ENCODE data around the gene JAKMIP3. TPM values are rescaled to one million over a fixed set of nuclear protein-coding genes. Genes with fewer than 3 reads are reported as not detected.

JAKMIP3 gene
- total RNA-seq, 4 donors from 2014 or later = 0.42 to 1.9 (median 0.87) TPM

DNA sequence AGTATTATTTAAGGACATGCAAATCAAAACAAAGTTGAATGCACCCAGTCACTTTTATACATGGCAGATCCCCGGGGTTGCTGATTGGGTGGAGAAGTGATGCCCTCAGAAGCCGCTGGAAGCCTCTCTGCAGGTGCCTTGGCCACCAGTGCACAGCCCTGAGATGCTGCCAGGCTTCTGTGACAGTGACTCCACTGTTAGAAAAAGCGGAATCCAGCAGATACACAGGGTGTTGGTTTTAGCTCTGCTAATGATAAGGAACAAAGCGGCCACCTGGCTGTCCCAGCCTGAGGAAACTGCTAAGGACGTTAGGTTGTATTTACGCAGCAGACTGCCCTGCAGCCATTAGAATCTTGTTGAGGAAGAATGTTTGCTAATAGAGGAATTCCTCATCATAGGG is 47.5 kb downstream of the JAKMIP3 start:
- no peaks in the 10 kb centered on the region for H3K27me3 ChIP-seq
- no peak overlapping the region for H3K4me3 ChIP-seq
- peaks cover 0 to 4% (median 3%) of the 10 kb centered on the region in 3 donors for H3K4me1 ChIP-seq
- peaks cover 0 to 13% of the 10 kb centered on the region in 2 donors for H3K36me3 ChIP-seq
- no peak for ATAC-seq
- H3K27ac ChIP-seq = no peak overlapping the region
- H3K9me3 ChIP-seq = no peaks in the 10 kb centered on the region
- TF ChIP-seq POLR2AphosphoS5 (IDR thresholded peaks at IDR 0.05) (no peak), POLR2A (IDR thresholded peaks at IDR 0.05) (no peak), EP300 (IDR thresholded peaks at IDR 0.05) (no peak)
- TF ChIP-seq, protein P1, sequence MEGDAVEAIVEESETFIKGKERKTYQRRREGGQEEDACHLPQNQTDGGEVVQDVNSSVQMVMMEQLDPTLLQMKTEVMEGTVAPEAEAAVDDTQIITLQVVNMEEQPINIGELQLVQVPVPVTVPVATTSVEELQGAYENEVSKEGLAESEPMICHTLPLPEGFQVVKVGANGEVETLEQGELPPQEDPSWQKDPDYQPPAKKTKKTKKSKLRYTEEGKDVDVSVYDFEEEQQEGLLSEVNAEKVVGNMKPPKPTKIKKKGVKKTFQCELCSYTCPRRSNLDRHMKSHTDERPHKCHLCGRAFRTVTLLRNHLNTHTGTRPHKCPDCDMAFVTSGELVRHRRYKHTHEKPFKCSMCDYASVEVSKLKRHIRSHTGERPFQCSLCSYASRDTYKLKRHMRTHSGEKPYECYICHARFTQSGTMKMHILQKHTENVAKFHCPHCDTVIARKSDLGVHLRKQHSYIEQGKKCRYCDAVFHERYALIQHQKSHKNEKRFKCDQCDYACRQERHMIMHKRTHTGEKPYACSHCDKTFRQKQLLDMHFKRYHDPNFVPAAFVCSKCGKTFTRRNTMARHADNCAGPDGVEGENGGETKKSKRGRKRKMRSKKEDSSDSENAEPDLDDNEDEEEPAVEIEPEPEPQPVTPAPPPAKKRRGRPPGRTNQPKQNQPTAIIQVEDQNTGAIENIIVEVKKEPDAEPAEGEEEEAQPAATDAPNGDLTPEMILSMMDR (IDR thresholded peaks at IDR 0.05) = no peak
- 73 to 88% methylated on average over 4 of the region's 6 CpGs for WGBS, 2 donors (ENCODE audit: low coverage in 1 of 2)

- peaks cover 0 to 17% of the 10 kb centered on the region in 2 donors for H3K36me3 ChIP-seq
- no peak for ATAC-seq
- no peak overlapping the region for H3K27ac ChIP-seq
- no peak overlapping the region for H3K4me3 ChIP-seq
- H3K9me3 ChIP-seq = no peaks in the 10 kb centered on the region
- peaks cover 0 to 4% (median 3%) of the 10 kb centered on the region in 3 donors for H3K4me1 ChIP-seq
- 82 to 86% methylated on average over 11 to 12 of the region's 14 CpGs for WGBS, 2 donors (ENCODE audit: low coverage in 1 of 2)
- no peaks in the 10 kb centered on the region for H3K27me3 ChIP-seq
- TF ChIP-seq POLR2A (IDR thresholded peaks at IDR 0.05) (no peak), POLR2AphosphoS5 (IDR thresholded peaks at IDR 0.05) (no peak), EP300 (IDR thresholded peaks at IDR 0.05) (no peak)
- TF ChIP-seq, protein P1 (IDR thresholded peaks at IDR 0.05) = no peak
Observed at GRCh38 chr10:132113766-132114365, 48.1 kb downstream of the JAKMIP3 start.

DNA sequence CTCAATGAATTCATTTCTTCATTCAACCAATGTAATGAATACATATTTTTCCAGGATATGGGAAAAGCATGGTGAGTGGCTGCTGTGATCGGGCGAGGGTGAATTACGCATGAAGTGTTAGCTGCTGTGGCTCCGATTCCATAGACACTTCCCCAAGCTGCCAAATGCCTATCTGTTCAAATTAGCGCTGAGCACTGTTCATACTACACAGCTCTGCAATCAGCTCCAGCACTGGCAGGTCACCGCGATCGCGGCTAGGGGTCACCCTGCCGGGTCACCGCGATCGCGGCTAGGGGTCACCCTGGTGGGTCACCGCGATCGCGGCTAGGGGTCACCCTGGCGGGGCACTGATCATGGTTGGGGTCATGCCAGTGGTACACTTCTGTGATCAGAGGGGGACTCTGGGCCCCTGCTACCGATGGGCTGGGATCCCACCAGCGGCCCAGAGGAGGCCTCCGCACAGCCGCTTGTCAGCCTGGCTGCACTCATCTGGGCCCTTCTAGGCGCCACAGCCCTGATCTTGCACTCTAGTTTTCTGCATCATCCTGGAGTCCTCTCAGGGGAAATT is 49.3 kb downstream of the JAKMIP3 start:
- Histone ChIP-seq H3K4me3 (no peak overlapping the region), H3K27ac (no peak overlapping the region), H3K36me3 (peaks cover 0 to 17% of the 10 kb centered on the region in 2 donors), H3K27me3 (no peaks in the 10 kb centered on the region), H3K9me3 (no peaks in the 10 kb centered on the region), H3K4me1 (peaks cover 0 to 3% (median 0%) of the 10 kb centered on the region in 3 donors)
- 83 to 95% methylated on average over 4 to 12 of the region's 24 CpGs for WGBS, 2 donors (ENCODE audit: low coverage in 1 of 2)
- no peak for ATAC-seq
- TF ChIP-seq POLR2AphosphoS5 (IDR thresholded peaks at IDR 0.05) (no peak), POLR2A (IDR thresholded peaks at IDR 0.05) (no peak), EP300 (IDR thresholded peaks at IDR 0.05) (no peak)
- TF ChIP-seq, protein P1 (IDR thresholded peaks at IDR 0.05) = no peak

Other genes with a start within 250 kb of the JAKMIP3 start
- 10 to 100 TPM; 27.2 to 57.0 (median 44.1) TPM for gene PPP2R2D, start 164.9 kb upstream of the JAKMIP3 start, total RNA-seq
- 100 to 1,000 TPM in 1 of 4 donors, 10 to 100 TPM in 3; 53.5 to 102 (median 68.3) TPM for gene BNIP3, start 84.0 kb upstream of the JAKMIP3 start, total RNA-seq
- gene DPYSL4, start 121.0 kb downstream of the JAKMIP3 start, total RNA-seq = 1 to 10 TPM; 1.6 to 2.6 (median 1.9) TPM
- gene STK32C, start 242.0 kb downstream of the JAKMIP3 start, total RNA-seq = 10 to 100 TPM in 1 of 4 donors, 1 to 10 TPM in 3; 3.8 to 13.0 (median 5.1) TPM